Esophagus squamous epithelium (tissue), 5 donors: Measurements from ENCODE around the gene EGFR. TPM values are rescaled to one million over a fixed set of nuclear protein-coding genes. Genes with fewer than 3 reads are reported as not detected.

Source experiments
- DNase-seq: peaks from one replicate; lab custom pipeline; 2025; lab: John Stamatoyannopoulos, UW
- H3K27ac ChIP-seq, 4 donors: fragments of 200-600 bp; sonication (generic); one replicate each; pipeline ENCODE4 v1.5.1; 2016 to 2019; ENCODE audit warnings: mild to moderate bottlenecking in 1 of 4
- H3K27me3 ChIP-seq, 4 donors: fragments of 200-600 bp; sonication (generic); 1 replicate in 3 of 4; 2 replicates in 1 of 4; pipeline versions ENCODE4 v1.5.1 to v1.6.0; 2017 to 2021; ENCODE audit warnings: antibody characterized with exemption in 1 of 4
- H3K36me3 ChIP-seq, 3 donors: fragments of 200-600 bp; sonication (generic); one replicate each; pipeline ENCODE4 v1.5.1; 2016 to 2019
- H3K4me1 ChIP-seq, 3 donors: fragments of 200-600 bp; sonication (generic); one replicate each; pipeline ENCODE4 v1.5.1; 2017 to 2019
- H3K4me3 ChIP-seq, 4 donors: fragments of 200-600 bp; sonication (generic); 1 replicate in 3 of 4; 2 replicates in 1 of 4; pipeline ENCODE4 v1.5.1; 2016 to 2019; ENCODE audit warnings: mild to moderate bottlenecking in 2 of 4, moderate library complexity in 1 of 4
- H3K9me3 ChIP-seq, 3 donors: fragments of 200-600 bp; sonication (generic); one replicate each; pipeline ENCODE4 v1.5.1; 2016 to 2019
- CTCF ChIP-seq, 6 experiments: fragments of 450-650 bp in 4 of 6; fragments of 200-600 bp in 2 of 6; sonication (generic) in 2 of 6; IDR thresholded peaks; one replicate each; pipeline ENCODE4 v1.5.1; 2016 to 2019; ENCODE audit warnings: antibody characterized with exemption in 6 of 6, mild to moderate bottlenecking in 4 of 6, moderate library complexity in 4 of 6
- POLR2A ChIP-seq, 4 donors: fragments of 450-650 bp; IDR thresholded peaks; one replicate each; pipeline ENCODE4 v1.6.1; 2017; ENCODE audit warnings: antibody characterized with exemption in 4 of 4, mild to moderate bottlenecking in 4 of 4, moderate library complexity in 3 of 4
- WGBS, 2 donors: methylation state at CpG; one replicate each; pipeline ENCODE4 v1.1.5; 2018; 5-methylcytosine and 5-hydroxymethylcytosine counted together
- intact Hi-C: fragments of 100-400 bp; cut with DNase I; formaldehyde crosslinking; loops from one replicate; pipeline ENCODE4 v1.15.0; 2022
- total RNA-seq, 4 donors: library from RNA; depleted of rRNA; stranded (reverse); fragments of >200 nt; gene quantifications; one replicate each; pipeline ENCODE4 v1.1.0, GENCODE V29; 2016
- donor health status: DM: yes; HTN: yes; CAD: no.

EGFR gene
- total RNA-seq, 4 donors from 2014 or later = 66.1 to 108 (median 72.3) TPM

- no peak overlapping the region for H3K27ac ChIP-seq
- peaks cover 7 to 90% (median 24%) of the 10 kb centered on the region in 3 donors for H3K36me3 ChIP-seq
- H3K4me1 ChIP-seq = peaks cover 3 to 56% (median 22%) of the 10 kb centered on the region in 3 donors
- no peaks in the 10 kb centered on the region for H3K27me3 ChIP-seq
- WGBS, 2 donors = 87 to 88% methylated on average over 15 to 17 of the region's 17 CpGs
- no peak overlapping the region for H3K4me3 ChIP-seq
- no peak for DNase-seq
- intact Hi-C loops = no loop called here
- TF ChIP-seq CTCF (IDR thresholded peaks at IDR 0.05) (no peak), POLR2A (IDR thresholded peaks at IDR 0.05) (no peak)
- no peaks in the 10 kb centered on the region for H3K9me3 ChIP-seq
Observed at GRCh38 chr7:55191161-55191925, 172.5 kb downstream of the EGFR start.

GRCh38 chr7:55191926-55192692, 173.3 kb downstream of the EGFR start:
- Histone ChIP-seq H3K27me3 (no peaks in the 10 kb centered on the region), H3K4me3 (no peak overlapping the region), H3K36me3 (peaks cover 7 to 90% (median 24%) of the 10 kb centered on the region in 3 donors), H3K4me1 (peaks cover 3 to 52% (median 22%) of the 10 kb centered on the region in 3 donors), H3K27ac (peak overlapping the region; percentile 3 to 68 (median 64)), H3K9me3 (no peaks in the 10 kb centered on the region)
- 63% methylated on average over 14 of the region's 17 CpGs; no CpG with 5 or more reads in 1 of the 2 donors for WGBS, 2 donors
- no peak for TF ChIP-seq POLR2A (IDR thresholded peaks at IDR 0.05)
- TF ChIP-seq CTCF (IDR thresholded peaks at IDR 0.05) = no peak
- no peak for DNase-seq
- intact Hi-C loops = no loop called here

GRCh38 chr7:55192723-55193122, 173.9 kb downstream of the EGFR start:
- 6 to 18% methylated on average over 7 of the region's 7 CpGs for WGBS, 2 donors
- H3K4me1 ChIP-seq = peaks cover 3 to 46% (median 21%) of the 10 kb centered on the region in 3 donors
- no peak for DNase-seq
- H3K9me3 ChIP-seq = no peaks in the 10 kb centered on the region
- H3K27ac ChIP-seq = peak overlapping the region; percentile 3 to 68 (median 64)
- no peak overlapping the region for H3K4me3 ChIP-seq
- no peaks in the 10 kb centered on the region for H3K27me3 ChIP-seq
- intact Hi-C loops = no loop called here
- TF ChIP-seq POLR2A (IDR thresholded peaks at IDR 0.05) (no peak), CTCF (IDR thresholded peaks at IDR 0.05) (no peak)
- peaks cover 3 to 90% (median 24%) of the 10 kb centered on the region in 3 donors for H3K36me3 ChIP-seq

GRCh38 chr7:55193245-55193644, 174.4 kb downstream of the EGFR start:
- H3K4me1 ChIP-seq = peaks cover 3 to 41% (median 15%) of the 10 kb centered on the region in 3 donors
- DNase-seq = no peak

More at GRCh38 chr7:55193245-55193644, 174.4 kb downstream of the EGFR start:
- intact Hi-C loops = no loop called here
- H3K4me3 ChIP-seq = no peak overlapping the region
- WGBS, 2 donors = 76 to 78% methylated on average over 6 to 7 of the region's 9 CpGs
- H3K9me3 ChIP-seq = no peaks in the 10 kb centered on the region
- no peaks in the 10 kb centered on the region for H3K27me3 ChIP-seq
- H3K27ac ChIP-seq = peak overlapping the region in 3 of 4 donors; percentile 32 to 65 (median 39)
- peaks cover 0 to 90% (median 24%) of the 10 kb centered on the region in 3 donors for H3K36me3 ChIP-seq
- TF ChIP-seq CTCF (IDR thresholded peaks at IDR 0.05) = no peak
